Vagina (tissue), 2 donors: ENCODE results near the gene PPY.

ENCODE experiments used
- POLR2A ChIP-seq, 2 donors: fragments of 450-650 bp; IDR thresholded peaks; one replicate each; pipeline ENCODE4 v1.6.1; 2017; ENCODE audit warnings: antibody characterized with exemption in 2 of 2, mild to moderate bottlenecking in 2 of 2, moderate library complexity in 2 of 2
- POLR2AphosphoS5 ChIP-seq, 2 donors: sonication (generic); formaldehyde crosslinking; IDR thresholded peaks; one replicate each; pipeline ENCODE4 v1.9.0; 2017; ENCODE audit warnings: antibody characterized with exemption in 2 of 2, mild to moderate bottlenecking in 2 of 2, low read depth in 1 of 2; ENCODE audit not compliant: insufficient read depth in 1 of 2
- TF ChIP-seq, protein P1 (sequence below), 3 experiments: fragments of 450-650 bp in 2 of 3; fragments of 200-600 bp in 1 of 3; sonication (generic) in 1 of 3; IDR thresholded peaks; one replicate each; pipeline ENCODE4 v1.5.1; 2017 to 2019; ENCODE audit warnings: antibody characterized with exemption in 3 of 3, mild to moderate bottlenecking in 2 of 3, moderate library complexity in 2 of 3

DNA sequence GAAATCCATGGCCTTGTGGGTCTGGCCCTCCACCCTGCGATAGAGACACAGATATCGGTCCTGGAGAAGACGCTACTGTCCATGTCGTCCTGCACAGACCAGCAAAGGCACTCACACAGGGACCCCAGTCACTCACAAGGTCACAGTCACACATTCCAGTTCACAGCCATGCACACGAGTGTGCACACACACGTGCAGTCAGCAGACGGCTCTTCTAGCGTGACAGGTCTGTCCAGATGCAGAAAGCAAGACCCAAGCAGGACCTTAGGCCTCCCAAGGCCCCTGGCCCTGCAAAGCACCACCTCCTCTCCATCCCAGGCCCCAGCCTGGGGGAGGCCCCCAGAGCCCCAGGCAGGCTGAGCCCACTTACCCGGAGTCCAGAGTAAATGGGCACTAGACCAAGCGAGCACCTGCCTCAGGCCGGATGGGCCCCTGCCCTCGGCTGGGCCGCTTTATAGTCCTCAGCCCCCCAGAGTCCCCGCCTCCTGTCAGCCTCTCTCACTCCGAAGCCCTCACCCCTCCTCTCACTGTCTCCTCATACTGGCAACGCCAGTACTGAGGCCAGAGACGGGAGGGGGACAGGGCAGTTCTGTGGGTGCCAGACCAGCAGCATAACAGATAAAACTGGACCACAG is at the start of gene PPY:
- TF ChIP-seq, protein P1, sequence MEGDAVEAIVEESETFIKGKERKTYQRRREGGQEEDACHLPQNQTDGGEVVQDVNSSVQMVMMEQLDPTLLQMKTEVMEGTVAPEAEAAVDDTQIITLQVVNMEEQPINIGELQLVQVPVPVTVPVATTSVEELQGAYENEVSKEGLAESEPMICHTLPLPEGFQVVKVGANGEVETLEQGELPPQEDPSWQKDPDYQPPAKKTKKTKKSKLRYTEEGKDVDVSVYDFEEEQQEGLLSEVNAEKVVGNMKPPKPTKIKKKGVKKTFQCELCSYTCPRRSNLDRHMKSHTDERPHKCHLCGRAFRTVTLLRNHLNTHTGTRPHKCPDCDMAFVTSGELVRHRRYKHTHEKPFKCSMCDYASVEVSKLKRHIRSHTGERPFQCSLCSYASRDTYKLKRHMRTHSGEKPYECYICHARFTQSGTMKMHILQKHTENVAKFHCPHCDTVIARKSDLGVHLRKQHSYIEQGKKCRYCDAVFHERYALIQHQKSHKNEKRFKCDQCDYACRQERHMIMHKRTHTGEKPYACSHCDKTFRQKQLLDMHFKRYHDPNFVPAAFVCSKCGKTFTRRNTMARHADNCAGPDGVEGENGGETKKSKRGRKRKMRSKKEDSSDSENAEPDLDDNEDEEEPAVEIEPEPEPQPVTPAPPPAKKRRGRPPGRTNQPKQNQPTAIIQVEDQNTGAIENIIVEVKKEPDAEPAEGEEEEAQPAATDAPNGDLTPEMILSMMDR (IDR thresholded peaks at IDR 0.05), result no peak
- TF ChIP-seq POLR2A (IDR thresholded peaks at IDR 0.05) (no peak), POLR2AphosphoS5 (IDR thresholded peaks at IDR 0.05; ENCODE audit: insufficient read depth in 1 of 2, low read depth in 1 of 2) (no peak)
